ENCODE measurements around the gene CAT.

The CAT gene

DNA sequence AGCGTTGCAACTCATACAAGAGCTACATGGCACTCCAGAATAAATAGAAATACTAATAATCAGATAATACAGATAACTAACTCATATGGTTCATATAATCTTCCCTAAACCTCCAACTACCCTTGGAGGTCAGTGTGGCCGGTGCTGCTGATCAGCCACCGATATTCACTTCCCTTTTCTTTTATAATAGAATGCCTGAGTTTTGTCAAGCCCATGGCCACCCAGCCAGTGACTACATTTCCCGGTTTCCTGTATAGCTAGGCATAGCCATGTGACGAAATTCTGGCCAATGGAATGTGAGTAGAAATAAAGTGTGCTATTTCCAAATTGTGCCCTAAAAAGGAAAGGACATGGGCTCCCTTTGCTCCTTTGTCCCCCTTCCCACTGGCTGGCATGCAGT, 5.9 kb upstream of the CAT start:
- peaks cover 66 to 69% of the 10 kb centered on the region in 2 experiments for H3K4me1 ChIP-seq (ENCODE audit: control insufficient read depth in 1 of 2, insufficient read depth in 1 of 2, low read depth in 1 of 2, low read length in 1 of 2)
- peak overlapping the region; percentile 77 for H3K27ac ChIP-seq
- H3K36me3 ChIP-seq = no peaks in the 10 kb centered on the region
- no peak overlapping the region for H3K4me3 ChIP-seq (ENCODE audit: low read depth in 1 of 2, low read length in 1 of 2)
- no peaks in the 10 kb centered on the region for H3K9me3 ChIP-seq
- no peaks in the 10 kb centered on the region for H3K27me3 ChIP-seq
- TF ChIP-seq, protein P1, sequence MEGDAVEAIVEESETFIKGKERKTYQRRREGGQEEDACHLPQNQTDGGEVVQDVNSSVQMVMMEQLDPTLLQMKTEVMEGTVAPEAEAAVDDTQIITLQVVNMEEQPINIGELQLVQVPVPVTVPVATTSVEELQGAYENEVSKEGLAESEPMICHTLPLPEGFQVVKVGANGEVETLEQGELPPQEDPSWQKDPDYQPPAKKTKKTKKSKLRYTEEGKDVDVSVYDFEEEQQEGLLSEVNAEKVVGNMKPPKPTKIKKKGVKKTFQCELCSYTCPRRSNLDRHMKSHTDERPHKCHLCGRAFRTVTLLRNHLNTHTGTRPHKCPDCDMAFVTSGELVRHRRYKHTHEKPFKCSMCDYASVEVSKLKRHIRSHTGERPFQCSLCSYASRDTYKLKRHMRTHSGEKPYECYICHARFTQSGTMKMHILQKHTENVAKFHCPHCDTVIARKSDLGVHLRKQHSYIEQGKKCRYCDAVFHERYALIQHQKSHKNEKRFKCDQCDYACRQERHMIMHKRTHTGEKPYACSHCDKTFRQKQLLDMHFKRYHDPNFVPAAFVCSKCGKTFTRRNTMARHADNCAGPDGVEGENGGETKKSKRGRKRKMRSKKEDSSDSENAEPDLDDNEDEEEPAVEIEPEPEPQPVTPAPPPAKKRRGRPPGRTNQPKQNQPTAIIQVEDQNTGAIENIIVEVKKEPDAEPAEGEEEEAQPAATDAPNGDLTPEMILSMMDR (IDR thresholded peaks at IDR 0.05) = no peak

DNA sequence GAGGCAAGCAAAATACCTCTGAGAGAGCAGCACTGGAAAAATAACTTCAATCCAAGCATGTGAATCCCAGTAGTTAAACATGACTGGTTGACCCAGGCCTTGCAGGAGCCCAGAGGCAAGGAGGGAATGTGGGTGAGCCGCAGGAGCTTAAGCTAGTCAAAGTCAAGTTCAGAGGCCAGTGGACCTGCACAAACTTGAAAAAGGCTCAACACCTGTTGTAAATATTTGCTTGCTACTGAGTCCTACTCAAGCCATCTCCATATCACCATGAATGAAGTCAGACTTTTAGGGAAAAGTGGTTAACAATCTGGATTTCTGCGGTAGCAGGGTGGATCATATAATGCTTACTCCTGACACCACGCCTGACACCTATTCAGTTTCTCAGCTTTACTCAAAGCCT, 4.8 kb upstream of the CAT start:
- Histone ChIP-seq H3K9me3 (no peaks in the 10 kb centered on the region), H3K27me3 (no peaks in the 10 kb centered on the region)

DNA sequence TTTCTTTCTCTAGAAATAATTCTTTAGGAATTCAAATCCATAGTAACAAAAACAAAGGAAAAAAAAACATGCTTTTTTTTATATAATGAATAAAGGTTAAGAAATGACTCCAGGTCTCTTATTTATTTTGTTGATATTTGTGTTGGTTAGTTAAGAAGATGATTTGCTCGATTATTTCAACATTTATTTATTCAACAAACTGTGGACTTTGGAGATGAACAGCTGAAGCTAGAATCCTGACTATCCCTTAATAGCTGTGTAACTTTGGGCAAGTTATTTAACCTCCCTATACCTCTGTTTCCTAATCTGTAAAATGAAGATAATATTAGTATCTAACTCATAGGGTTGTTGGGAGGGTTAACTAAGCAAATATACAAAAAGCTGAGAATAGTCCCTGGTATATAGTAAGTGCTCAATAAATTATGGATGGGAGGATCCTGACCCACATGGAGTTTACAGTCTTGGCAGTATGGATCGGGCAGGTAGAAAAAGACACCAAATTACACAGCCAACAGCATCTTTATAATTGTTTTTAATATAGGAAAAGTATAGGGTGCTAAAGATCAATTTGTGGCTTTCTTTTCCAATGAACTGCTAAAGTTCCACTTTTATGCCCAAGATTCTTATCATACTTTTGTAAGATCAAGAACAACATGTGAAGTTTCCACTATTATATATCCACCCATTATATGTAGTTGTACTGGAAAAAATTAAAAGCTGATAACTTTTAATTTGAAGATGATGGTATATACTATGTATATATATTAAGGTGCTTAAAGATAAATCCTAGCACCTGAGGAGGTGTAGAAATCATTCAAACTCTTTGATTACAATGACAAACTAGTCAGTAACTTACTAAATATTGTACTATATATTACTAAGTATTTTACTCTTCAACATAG, 1.3 kb upstream of the CAT start:
- H3K27ac ChIP-seq = peak overlapping the region; percentile 90
- H3K4me1 ChIP-seq (ENCODE audit: control insufficient read depth in 1 of 2, insufficient read depth in 1 of 2, low read depth in 1 of 2, low read length in 1 of 2) = peaks cover 59 to 62% of the 10 kb centered on the region in 2 experiments
- TF ChIP-seq, protein P1 (IDR thresholded peaks at IDR 0.05) = no peak
- no peaks in the 10 kb centered on the region for H3K27me3 ChIP-seq
- H3K36me3 ChIP-seq = no peaks in the 10 kb centered on the region
- H3K9me3 ChIP-seq = no peaks in the 10 kb centered on the region
- peak overlapping the region; percentile 93 to 97 for H3K4me3 ChIP-seq (ENCODE audit: low read depth in 1 of 2, low read length in 1 of 2)

More for the DNA sequence above, 4.8 kb upstream of the CAT start:
- peak overlapping the region; percentile 77 for H3K27ac ChIP-seq
- H3K4me1 ChIP-seq (ENCODE audit: control insufficient read depth in 1 of 2, insufficient read depth in 1 of 2, low read depth in 1 of 2, low read length in 1 of 2) = peaks cover 62 to 67% of the 10 kb centered on the region in 2 experiments
- H3K36me3 ChIP-seq = no peaks in the 10 kb centered on the region
- TF ChIP-seq, protein P1 (IDR thresholded peaks at IDR 0.05) = no peak
- no peak overlapping the region for H3K4me3 ChIP-seq (ENCODE audit: low read depth in 1 of 2, low read length in 1 of 2)

DNA sequence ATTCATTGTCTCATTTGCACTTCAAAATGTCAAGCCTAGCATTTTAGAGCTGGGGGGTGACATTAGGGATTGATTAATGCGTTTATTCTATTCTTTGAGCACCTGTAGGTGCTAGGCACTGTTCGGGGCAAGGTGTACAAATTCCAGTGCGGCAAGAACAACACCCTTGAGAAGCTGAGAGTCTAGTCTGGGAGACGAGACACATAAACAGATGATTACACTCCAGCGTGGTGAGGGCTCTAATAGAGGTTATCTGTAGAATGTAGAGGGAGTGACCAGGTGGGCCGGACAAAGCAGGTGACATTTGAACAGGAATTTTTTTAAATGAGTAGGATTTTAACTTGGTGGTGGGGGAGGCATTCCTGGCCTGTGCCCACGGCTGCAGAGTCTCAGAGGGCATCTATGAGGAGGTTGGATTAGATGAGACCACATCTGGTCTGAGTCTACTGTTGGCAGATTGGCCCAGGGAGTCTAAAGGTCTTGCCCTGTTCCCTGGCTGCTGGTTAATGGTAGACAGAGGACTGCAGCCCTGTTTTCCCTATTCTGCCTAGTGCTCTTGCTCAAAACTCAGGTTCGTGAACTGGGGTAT, 970 bp downstream of the CAT start:
- Histone ChIP-seq H3K4me1 (ENCODE audit: control insufficient read depth in 1 of 2, insufficient read depth in 1 of 2, low read depth in 1 of 2, low read length in 1 of 2) (peaks cover 75 to 79% of the 10 kb centered on the region in 2 experiments), H3K36me3 (no peaks in the 10 kb centered on the region), H3K27ac (peak overlapping the region; percentile 90), H3K4me3 (ENCODE audit: low read depth in 1 of 2, low read length in 1 of 2) (peak overlapping the region; percentile 93 to 97), H3K27me3 (no peaks in the 10 kb centered on the region), H3K9me3 (no peaks in the 10 kb centered on the region)
- TF ChIP-seq, protein P1 (IDR thresholded peaks at IDR 0.05) = no peak

DNA sequence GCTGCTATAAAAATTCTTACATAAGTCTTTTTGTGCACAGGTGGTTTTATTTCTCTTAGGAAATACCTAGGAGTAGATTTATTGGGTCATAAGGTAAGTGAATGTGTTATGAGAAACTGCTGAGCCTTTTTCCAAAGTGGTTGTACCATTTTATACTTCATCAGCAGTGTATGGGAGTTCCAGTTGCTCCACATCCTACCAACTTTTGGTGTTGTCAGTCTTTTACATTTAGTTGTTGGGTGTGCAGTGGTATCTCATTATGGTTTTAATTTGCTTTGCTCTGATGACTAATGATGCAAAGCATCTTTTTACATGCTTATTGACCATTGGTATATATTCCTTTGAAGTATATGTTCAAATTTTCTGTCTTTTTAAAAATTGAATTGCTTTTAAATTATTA, 3.1 kb downstream of the CAT start:
- TF ChIP-seq, protein P1 (IDR thresholded peaks at IDR 0.05) = no peak
- H3K4me1 ChIP-seq (ENCODE audit: control insufficient read depth in 1 of 2, insufficient read depth in 1 of 2, low read depth in 1 of 2, low read length in 1 of 2) = peaks cover 89 to 91% of the 10 kb centered on the region in 2 experiments
- no peaks in the 10 kb centered on the region for H3K36me3 ChIP-seq
- H3K4me3 ChIP-seq (ENCODE audit: low read depth in 1 of 2, low read length in 1 of 2) = peak overlapping the region; percentile 93 to 97
- H3K27ac ChIP-seq = peak overlapping the region; percentile 90
- no peaks in the 10 kb centered on the region for H3K9me3 ChIP-seq
- H3K27me3 ChIP-seq = no peaks in the 10 kb centered on the region

Data from neutrophil (primary cell).